Stimulated activated CD8-positive, alpha-beta memory T cell treated with anti-CD3 and anti-CD28 coated beads, Interleukin-12 subunit alpha, Interleukin-12 subunit beta, amount 100 ng/mL, for 24 hours (primary cell): Measurements from ENCODE around the gene DHX16.
A peak's percentile ranks its signal among the peaks of the same experiment; 100 is the strongest.

Experiments used
- DNase-seq: peaks from one replicate; pipeline ENCODE4 v3.0.0-alpha.2; 2020; ENCODE audit errors: extremely low read depth

Gene DHX16

GRCh38 chr6:30640481-30640880, 32.3 kb downstream of the DHX16 start:
- no peak for DNase-seq

- no peak for DNase-seq
These were observed 37.0 kb downstream of the DHX16 start for GRCh38 chr6:30635834-30636233.

- peak; percentile 73 for DNase-seq
These were observed 46.1 kb downstream of the DHX16 start, which contains the start of gene ATAT1 for GRCh38 chr6:30626484-30627366. Gene ATAT1, plus strand, starts transcription at chr6:30626874.

- DNase-seq = no peak
These were observed 47.3 kb downstream of the DHX16 start for GRCh38 chr6:30625511-30625910.

GRCh38 chr6:30619561-30619960, 53.2 kb downstream of the DHX16 start:
- no peak for DNase-seq

GRCh38 chr6:30618270-30618797, 54.5 kb downstream of the DHX16 start:
- no peak for DNase-seq

GRCh38 chr6:30617565-30618269, 55.1 kb downstream of the DHX16 start, which contains the start of gene MRPS18B:
Gene MRPS18B, plus strand, starts transcription at chr6:30617840. Its CDS starts 26 bp downstream, at chr6:30617866.
- DNase-seq = peak; percentile 91

GRCh38 chr6:30616811-30617564, 55.8 kb downstream of the DHX16 start, which contains the start of gene PPP1R10:
Gene PPP1R10, minus strand, starts transcription at chr6:30617243. Its CDS starts 7,299 bp downstream, at chr6:30609944.
- DNase-seq = peak; percentile 96

- no peak for DNase-seq
These were observed 56.6 kb downstream of the DHX16 start for GRCh38 chr6:30615958-30616810.

- no peak for DNase-seq
These were observed 57.4 kb downstream of the DHX16 start for GRCh38 chr6:30615219-30615957.

- peak; percentile 61 for DNase-seq
These were observed 58.0 kb downstream of the DHX16 start for GRCh38 chr6:30614843-30615218.

GRCh38 chr6:30614044-30614842, 58.6 kb downstream of the DHX16 start:
- DNase-seq = no peak

- DNase-seq = no peak
These were observed 59.4 kb downstream of the DHX16 start for GRCh38 chr6:30613251-30614043.

GRCh38 chr6:30612687-30613248, 60.0 kb downstream of the DHX16 start:
- DNase-seq = no peak

- no peak for DNase-seq
These were observed 60.6 kb downstream of the DHX16 start for GRCh38 chr6:30612213-30612612.

GRCh38 chr6:30611856-30612194, 61.0 kb downstream of the DHX16 start:
- no peak for DNase-seq

GRCh38 chr6:30611150-30611855, 61.5 kb downstream of the DHX16 start:
- no peak for DNase-seq

- DNase-seq = no peak
These were observed 62.7 kb downstream of the DHX16 start for GRCh38 chr6:30610065-30610464.
